Measurements from ENCODE around the gene RPL9.
A peak's percentile ranks its signal among the peaks of the same experiment; 100 is the strongest.
"Not testable (repeated sequence)": the region's sequence is repeated elsewhere in the genome, so short reads cannot be mapped to it uniquely, and the experiment has no call there.

The RPL9 gene

DNA sequence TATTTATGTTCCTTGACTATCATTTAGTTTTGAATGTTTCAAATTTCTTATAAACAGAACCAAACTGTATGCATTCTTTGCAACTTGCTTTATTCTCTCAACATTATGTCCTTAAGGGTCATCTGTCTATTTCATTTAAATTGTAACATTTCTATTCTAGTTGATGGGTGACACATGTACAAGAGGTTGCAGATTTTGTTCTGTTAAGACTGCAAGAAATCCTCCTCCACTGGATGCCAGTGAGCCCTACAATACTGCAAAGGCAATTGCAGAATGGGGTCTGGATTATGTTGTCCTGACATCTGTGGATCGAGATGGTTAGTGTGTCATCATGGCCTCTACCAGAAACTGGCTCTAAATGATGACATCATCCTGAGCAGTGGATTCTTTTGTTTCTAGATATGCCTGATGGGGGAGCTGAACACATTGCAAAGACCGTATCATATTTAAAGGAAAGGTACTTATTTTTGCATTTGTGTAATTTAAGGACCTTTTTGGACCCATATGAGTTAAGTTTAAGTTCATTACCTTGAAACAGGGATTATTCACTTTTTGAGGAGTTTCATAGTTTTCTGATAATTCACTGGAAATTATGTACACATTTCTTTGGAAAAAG is 6.3 kb upstream of the RPL9 start:
- peak; percentile 40 for FAIRE-seq
- no peak for TF ChIP-seq POLR2A (IDR thresholded peaks at IDR 0.05; ENCODE audit: low read depth, low read length)
- TF ChIP-seq TAF1 (IDR thresholded peaks at IDR 0.05; ENCODE audit: borderline replicate concordance, low read depth, low read length), result no peak
- no peak for TF ChIP-seq POLR2AphosphoS5 (IDR thresholded peaks at IDR 0.05; ENCODE audit: low read depth, low read length)
- DNase-seq (ENCODE audit: insufficient read length), result no peak

- DNase-seq (ENCODE audit: insufficient read length); FAIRE-seq: not testable (repeated sequence)
Observed at GRCh38 chr4:39458161-39458504, 589 bp downstream of the RPL9 start.

GRCh38 chr4:39456946-39457763 is 1.6 kb downstream of the RPL9 start:
- FAIRE-seq, result no peak
- TF ChIP-seq POLR2A (IDR thresholded peaks at IDR 0.05; ENCODE audit: low read depth, low read length), result no peak; the same call in 1 of the 2 replicates
- TF ChIP-seq POLR2AphosphoS5 (IDR thresholded peaks at IDR 0.05; ENCODE audit: low read depth, low read length), result peak; percentile 58; the same call in 1 of the 2 replicates
- no peak for DNase-seq (ENCODE audit: insufficient read length)

GRCh38 chr4:39455486-39455885 is 3.2 kb downstream of the RPL9 start:
- DNase-seq (ENCODE audit: insufficient read length), result no peak
- peak; percentile 50; the same call in 1 of the 2 replicates for TF ChIP-seq POLR2AphosphoS5 (IDR thresholded peaks at IDR 0.05; ENCODE audit: low read depth, low read length)
- no peak for TF ChIP-seq TAF1 (IDR thresholded peaks at IDR 0.05; ENCODE audit: borderline replicate concordance, low read depth, low read length)
- FAIRE-seq, result no peak

DNA sequence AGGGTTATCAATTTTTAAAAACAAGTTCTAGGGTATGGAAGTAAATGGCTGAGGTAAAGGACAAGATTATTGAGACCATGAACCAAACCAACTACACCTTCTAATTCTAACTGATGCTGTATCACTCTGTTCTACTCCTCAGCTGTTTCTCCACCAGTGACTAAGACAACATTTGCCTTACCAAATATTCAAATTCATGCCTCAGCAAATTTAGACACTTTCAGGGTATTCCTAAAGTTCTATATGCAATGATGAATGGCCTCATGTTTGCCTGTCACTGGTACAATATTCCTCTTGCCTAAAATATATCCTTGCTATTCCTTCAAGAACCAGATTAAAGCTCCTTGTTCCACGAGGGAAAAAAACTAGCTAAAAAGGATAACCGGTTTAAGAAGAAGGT is 5.0 kb downstream of the RPL9 start:
- DNase-seq (ENCODE audit: insufficient read length), result no peak
- no peak for TF ChIP-seq TAF1 (IDR thresholded peaks at IDR 0.05; ENCODE audit: borderline replicate concordance, low read depth, low read length)
- no peak for TF ChIP-seq POLR2AphosphoS5 (IDR thresholded peaks at IDR 0.05; ENCODE audit: low read depth, low read length)
- no peak for TF ChIP-seq POLR2A (IDR thresholded peaks at IDR 0.05; ENCODE audit: low read depth, low read length)
- no peak for FAIRE-seq

- FAIRE-seq (no peak), DNase-seq (ENCODE audit: insufficient read length) (no peak)
- TF ChIP-seq TAF1 (IDR thresholded peaks at IDR 0.05; ENCODE audit: borderline replicate concordance, low read depth, low read length) (no peak), POLR2A (IDR thresholded peaks at IDR 0.05; ENCODE audit: low read depth, low read length) (peak; percentile 61), POLR2AphosphoS5 (IDR thresholded peaks at IDR 0.05; ENCODE audit: low read depth, low read length) (peak; percentile 52; the same call in 1 of the 2 replicates)
Observed at GRCh38 chr4:39452860-39453587, 5.7 kb downstream of the RPL9 start.

DNA sequence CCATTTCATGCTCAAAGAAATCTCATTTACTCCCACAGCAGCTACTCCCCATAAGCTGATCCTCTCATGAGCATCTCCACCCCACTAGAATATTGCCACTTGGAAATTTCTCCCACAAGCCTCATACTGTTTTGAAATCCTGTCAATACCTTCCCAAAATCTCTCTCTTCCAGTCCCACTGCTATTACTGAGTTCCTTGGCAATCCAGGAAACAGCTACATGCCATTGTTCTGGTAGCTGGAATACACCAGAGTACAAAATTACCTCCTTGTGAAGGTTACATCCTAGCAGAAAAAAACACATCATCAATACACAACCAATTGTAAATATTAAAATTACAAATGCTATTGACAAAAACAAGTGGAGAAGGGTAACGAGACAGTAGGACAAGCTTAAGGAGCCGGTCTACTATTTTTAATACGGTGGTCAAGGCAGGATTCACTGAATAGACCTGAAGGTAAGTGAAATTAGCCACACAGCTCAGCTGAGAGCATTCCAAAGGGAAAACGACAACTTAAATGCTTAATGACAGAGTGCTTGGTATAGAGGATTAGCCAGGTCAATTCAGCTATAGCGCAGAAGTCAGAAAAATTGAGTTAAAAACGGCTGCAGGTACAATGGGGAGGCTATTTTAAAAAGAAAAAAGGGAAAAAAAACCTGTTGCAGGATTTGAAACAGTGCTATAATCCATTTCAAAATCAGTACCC is 6.4 kb downstream of the RPL9 start:
- peak; percentile 9; the same call in 1 of the 2 replicates for TF ChIP-seq POLR2A (IDR thresholded peaks at IDR 0.05; ENCODE audit: low read depth, low read length)
- peak; percentile 75; the same call in 1 of the 2 replicates for TF ChIP-seq POLR2AphosphoS5 (IDR thresholded peaks at IDR 0.05; ENCODE audit: low read depth, low read length)
- TF ChIP-seq TAF1 (IDR thresholded peaks at IDR 0.05; ENCODE audit: borderline replicate concordance, low read depth, low read length), result no peak
- no peak for FAIRE-seq

GRCh38 chr4:39451423-39452023 is 7.2 kb downstream of the RPL9 start:
- TF ChIP-seq POLR2A (IDR thresholded peaks at IDR 0.05; ENCODE audit: low read depth, low read length) (peak; percentile 48), POLR2AphosphoS5 (IDR thresholded peaks at IDR 0.05; ENCODE audit: low read depth, low read length) (no peak; the same call in 1 of the 2 replicates)
- DNase-seq (ENCODE audit: insufficient read length) (no peak), FAIRE-seq (no peak)

More for the DNA sequence above, 6.4 kb downstream of the RPL9 start:
- DNase-seq (ENCODE audit: insufficient read length), result no peak

DNA sequence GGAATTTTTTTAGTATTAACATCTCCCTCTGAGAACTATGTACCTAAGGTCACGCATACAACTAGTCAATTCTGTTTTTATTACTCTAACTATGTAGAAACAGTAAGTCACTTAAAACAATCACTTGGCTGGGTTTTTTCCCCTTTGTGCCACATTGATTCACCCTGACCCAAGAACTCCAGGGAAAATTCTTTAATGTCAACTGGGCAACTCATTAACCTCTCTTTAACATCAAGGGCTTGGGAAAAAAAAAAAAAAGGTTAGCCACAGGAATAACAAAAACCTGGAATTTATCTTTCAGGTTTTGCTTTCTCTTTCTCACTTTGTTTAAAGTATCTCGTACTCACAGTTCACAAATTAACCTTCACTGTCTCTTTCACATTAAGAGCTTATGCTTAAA is 8.1 kb downstream of the RPL9 start:
- TF ChIP-seq TAF1 (IDR thresholded peaks at IDR 0.05; ENCODE audit: borderline replicate concordance, low read depth, low read length), result no peak
- TF ChIP-seq POLR2AphosphoS5 (IDR thresholded peaks at IDR 0.05; ENCODE audit: low read depth, low read length), result no peak
- TF ChIP-seq POLR2A (IDR thresholded peaks at IDR 0.05; ENCODE audit: low read depth, low read length), result no peak; the same call in 1 of the 2 replicates
- DNase-seq (ENCODE audit: insufficient read length) (no peak), FAIRE-seq (no peak)

GRCh38 chr4:39446842-39447573 is 11.7 kb downstream of the RPL9 start:
- DNase-seq (ENCODE audit: insufficient read length), result peak; percentile 64
- TF ChIP-seq POLR2AphosphoS5 (IDR thresholded peaks at IDR 0.05; ENCODE audit: low read depth, low read length), result 0 out of 2 replicates have a peak, but pooled peaks have one; percentile 9
- no peak for TF ChIP-seq TAF1 (IDR thresholded peaks at IDR 0.05; ENCODE audit: borderline replicate concordance, low read depth, low read length)
- TF ChIP-seq POLR2A (IDR thresholded peaks at IDR 0.05; ENCODE audit: low read depth, low read length), result no peak
- peak; percentile 82 for FAIRE-seq

Data from GM12892 (cell line).